HG02798 (cell line): ENCODE measurements around the gene TNNI3K.
A peak's percentile ranks its signal among the peaks of the same experiment; 100 is the strongest.

Experiments used
- ATAC-seq: cut with Tn5 transposase; IDR thresholded peaks from one replicate; pipeline ENCODE4 v1.9.1; 2021; ENCODE audit warnings: mild to moderate bottlenecking; ENCODE audit not compliant: unreplicated experiment, poor library complexity

Gene TNNI3K

GRCh38 chr1:74481607-74482006, 246.4 kb downstream of the TNNI3K start:
- ATAC-seq, result no peak

DNA sequence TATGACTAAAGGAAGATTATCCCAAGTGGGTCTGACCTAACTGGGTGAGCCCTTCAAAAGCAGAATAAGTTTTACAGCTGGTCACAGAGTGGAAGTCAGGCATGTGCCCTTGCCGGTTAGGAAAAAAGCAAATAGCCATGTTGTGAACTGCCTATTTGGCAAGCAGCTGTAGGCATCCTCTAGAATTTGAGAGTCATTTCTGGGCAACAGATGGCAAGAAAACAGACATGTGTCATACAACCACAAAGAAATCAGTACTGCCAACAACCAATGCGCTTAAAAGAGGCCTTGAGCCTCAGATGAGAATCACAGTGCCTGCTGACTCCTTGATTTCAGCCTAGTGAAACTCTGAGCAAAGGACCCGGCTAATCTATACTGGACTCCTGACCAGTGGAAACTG, 250.4 kb downstream of the TNNI3K start:
- ATAC-seq, result no peak

- no peak for ATAC-seq
Measured at GRCh38 chr1:74486036-74486435, 250.8 kb downstream of the TNNI3K start.

- no peak for ATAC-seq
Measured at GRCh38 chr1:74496669-74497068, 261.5 kb downstream of the TNNI3K start.

DNA sequence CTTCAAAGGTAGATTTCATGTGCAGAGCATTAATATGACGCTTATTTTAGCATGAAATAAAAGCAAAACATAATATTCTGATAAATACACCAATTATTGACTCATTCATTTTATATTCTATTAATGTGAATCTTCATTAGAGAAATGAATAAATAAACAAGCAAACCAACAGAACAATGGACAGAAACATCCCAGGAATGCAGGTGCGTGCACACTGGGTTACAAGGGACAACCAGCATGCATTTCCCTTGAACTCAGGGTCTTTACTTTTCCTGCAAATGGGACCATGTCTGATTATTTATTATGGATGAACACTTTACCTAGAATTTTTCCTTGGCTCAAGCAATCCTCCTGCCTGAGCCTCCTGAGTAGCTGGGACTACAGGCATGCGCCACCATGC, 263.7 kb downstream of the TNNI3K start:
- ATAC-seq, result no peak

DNA sequence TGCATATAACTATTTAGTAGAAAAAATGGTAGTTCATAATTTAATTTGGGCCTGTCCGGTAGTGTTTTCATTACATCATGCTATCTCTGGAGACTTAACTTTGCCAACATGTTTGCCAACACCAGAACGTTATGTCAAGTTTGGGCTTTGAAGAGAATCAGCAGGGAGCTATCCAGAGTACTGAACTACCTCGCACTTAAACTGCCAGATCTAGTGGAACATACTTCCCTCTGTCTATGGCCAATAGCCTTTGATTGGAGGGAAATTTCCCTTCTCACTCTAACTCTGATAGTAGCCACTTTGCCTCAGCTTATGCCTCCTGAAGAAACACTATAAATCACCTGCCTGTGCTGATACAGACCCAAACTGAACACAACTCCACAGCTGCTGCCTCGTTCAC, 267.2 kb downstream of the TNNI3K start:
- no peak for ATAC-seq

DNA sequence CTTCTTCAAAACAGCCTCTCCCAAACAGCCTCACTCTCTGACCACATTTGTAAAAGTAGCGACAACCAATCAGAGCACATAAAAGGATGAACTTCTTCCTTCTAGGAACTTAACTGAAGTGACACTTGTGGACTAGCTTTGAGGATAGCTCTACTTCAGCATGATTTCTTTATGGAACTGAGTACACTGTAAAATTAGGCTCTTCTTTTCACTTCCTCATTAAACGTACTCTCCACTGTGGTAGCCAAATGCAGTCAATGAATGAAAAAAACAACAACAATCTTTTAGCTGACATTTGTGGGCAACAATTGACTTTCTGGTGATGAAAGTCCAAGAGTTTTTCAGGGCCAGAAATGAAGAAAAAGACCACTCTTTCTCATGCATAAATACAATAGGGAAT, 267.7 kb downstream of the TNNI3K start:
- no peak for ATAC-seq

GRCh38 chr1:74504125-74504932, 269.1 kb downstream of the TNNI3K start:
- peak; percentile 96 for ATAC-seq

DNA sequence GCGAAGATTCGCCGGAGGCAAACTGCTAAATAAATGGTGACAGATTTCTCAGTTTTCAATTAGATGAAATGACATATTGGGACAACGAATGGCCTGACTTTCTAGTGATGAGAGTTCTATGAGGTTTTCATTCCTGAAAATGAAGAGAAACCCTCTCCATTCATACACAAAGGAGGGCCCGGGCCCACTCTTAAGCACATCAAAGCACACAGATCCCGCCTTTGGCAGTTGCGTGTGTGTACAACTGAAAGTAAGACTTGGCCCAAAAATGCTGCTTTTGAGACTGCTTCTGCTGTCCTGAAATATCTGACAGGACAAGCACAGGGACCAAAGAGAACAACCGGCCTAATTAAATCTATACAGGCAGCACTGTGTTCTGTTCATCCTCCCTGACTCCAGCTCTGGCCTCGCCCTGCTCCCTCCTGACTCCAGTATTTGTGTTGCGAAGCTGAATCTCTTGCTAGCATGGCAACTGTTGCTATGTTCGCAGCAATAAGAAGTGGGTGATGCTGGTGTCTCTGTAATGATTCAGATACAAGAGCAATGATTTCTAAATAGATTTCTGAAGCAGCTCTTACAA, 269.8 kb downstream of the TNNI3K start:
- ATAC-seq, result no peak

DNA sequence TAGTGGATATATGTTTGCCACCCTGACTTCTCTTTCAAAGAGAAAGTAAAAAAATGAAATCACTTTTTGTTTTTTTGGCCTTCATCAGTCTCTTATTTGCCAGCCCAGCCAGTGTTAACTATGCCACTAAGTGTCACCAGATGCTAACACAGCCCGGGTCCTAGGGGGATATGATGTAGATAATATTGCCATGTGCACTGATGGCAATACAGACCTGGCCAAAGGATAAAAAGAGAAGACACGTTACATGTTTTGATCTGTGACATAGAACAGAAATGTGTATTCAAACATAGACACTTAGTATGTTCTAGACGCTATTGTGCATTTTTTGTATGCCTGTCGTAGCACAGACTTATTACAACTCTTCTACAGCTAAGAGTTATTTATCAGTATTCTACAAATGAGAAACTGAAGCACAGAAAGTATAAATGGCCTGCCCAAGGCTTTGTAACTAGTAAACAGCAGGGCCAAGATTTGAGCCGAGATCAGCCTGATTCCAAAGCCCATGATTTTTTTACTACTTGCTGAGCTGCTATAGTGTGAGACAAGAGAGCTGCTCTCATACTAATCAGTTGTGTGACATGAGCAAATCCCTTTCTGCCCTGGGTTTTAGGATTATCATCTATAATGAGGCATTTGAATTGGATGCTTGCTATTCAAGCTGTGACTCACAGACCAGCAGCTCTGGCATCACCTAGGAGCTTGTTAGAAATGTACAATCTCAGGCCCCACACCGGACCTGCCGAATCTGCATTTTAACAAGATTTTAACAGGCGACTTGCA, 270.9 kb downstream of the TNNI3K start:
- no peak for ATAC-seq

DNA sequence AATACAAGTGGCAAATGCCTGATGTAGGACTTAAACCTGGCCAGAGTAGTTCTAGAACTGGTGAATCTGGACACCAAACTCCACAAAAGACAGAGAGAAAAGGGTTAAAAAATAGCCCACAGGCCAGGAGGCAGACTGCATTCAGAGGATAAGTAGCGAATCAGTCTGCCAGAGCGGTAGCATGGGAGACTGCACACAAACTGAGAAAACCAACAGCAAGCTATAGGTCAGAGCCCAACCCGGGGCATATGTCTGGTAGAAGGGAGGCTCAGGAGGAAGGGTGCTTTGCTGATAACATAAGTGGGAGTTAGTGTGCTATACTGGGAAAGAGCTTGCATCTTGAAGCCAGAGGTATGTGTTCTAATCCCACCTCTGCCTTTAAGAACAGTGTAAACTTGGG, 273.3 kb downstream of the TNNI3K start:
- ATAC-seq, result no peak

DNA sequence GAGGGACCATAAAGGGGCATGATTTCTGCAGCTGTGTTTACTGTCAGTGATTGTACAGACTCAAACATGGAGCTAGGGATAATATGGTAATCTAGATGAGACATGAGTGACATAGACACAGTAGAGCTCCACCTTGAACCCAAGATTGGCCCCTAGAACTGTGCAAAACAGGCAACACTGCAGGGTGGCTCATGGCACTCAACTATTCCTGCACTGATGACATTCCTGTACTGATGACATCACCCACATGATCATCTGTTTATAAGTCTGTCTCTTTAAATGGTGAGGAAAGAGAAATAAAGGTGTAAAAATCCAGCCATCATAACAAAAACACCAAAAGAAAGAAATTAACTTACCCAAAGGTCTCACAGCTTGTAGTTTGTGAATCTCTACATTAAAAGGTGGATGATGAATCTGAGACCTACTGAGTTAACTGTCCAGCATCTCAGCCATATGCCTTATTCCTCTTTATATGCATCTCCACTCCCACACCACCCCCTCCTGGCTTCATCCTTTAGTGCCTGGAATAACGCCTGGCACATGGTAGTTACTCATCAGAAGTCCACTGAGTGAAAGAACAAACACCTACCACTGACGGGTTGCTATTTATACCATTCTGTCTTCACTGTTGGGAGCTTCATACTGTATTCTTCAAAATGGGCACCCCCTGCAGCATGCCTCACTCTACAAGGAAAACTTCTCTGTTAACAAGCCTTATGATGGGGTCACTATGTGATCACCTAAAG, 277.2 kb downstream of the TNNI3K start, which contains the start of gene LRRC53:
TSS of gene LRRC53 (minus strand) at position 442 of the 746 bp plus-strand sequence. CDS start 29,262 bp downstream, outside the sequence.
- no peak for ATAC-seq

DNA sequence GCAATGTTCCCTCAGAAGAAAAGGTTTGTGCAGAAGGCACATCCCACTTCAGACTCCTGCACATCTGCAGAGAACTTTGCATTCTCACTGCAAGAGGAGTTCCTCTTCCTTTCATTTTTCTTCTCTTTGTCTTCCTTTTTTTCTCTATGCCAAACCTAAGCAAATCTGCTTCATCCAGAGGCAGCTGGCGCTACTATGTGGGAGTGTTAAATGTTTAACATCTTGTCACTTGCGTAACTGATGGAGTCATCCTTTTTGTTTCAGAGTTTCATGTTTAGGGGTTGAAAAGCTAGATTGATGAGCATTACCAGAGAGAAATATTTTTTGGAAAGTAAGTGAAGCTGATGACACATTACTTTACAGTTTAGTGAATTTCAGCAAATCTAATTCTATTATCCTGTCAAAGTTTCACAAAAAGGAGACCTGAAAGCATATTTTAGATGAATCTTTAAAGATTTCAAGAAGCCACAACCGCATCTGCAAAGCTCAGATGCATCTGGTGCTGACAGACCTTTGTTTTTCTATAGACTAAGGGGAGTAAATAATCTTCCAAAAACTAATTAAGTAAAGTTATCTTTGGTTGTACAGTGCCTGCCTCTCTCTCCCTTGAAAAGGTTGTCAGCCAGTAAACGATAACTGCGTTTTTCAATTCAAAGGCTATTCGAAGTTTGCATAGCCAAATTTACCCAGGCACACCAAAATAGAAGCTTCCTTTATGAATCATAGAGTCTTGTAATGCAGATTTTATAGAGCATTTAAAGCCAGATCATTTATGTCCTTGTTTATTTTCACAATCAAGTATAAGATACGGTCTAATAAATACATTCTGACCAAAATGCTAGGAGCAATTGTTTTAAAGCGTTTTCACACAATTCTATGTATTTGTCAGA, 278.5 kb downstream of the TNNI3K start:
- no peak for ATAC-seq

DNA sequence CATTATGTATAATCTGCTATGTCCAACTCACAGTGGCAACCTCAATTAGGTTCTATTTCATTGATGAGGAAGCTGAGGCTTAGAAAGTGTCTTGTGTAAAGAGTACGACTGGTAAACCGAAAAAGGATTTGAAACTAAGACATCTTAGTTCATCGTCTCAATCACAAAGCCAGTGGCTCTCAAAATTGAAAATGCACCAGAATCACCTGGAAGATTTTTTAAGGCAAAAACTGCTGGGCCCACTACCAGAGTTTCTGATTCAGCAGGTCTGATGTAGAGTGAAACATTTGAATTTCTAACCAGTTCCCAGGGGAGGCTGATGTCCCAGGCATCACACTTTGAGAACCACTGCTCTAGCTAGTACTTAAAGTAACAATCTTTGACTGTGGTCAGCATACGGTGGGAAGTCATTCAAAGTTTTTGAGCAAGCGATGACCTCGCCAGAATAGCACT, 282.4 kb downstream of the TNNI3K start:
- ATAC-seq, result peak; percentile 84

DNA sequence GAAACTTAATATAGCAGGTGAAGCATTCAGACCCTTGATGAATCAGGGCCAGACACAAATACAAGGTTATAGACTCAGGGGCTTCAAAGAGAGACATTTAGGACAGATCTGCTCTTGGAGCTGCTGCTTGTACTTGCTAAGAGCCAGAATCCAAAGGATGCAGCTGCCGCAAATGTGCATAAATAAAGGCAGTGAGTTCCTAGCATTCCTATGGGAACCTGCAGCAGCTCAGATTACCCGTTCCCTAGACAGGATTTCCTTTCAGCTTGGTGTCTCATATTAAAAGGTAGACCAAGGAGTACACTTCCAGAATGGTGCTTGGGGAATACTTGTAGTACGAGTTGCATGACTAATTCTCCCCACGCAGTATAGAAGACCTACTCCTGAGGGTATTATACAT, 287.0 kb downstream of the TNNI3K start:
- ATAC-seq, result no peak

DNA sequence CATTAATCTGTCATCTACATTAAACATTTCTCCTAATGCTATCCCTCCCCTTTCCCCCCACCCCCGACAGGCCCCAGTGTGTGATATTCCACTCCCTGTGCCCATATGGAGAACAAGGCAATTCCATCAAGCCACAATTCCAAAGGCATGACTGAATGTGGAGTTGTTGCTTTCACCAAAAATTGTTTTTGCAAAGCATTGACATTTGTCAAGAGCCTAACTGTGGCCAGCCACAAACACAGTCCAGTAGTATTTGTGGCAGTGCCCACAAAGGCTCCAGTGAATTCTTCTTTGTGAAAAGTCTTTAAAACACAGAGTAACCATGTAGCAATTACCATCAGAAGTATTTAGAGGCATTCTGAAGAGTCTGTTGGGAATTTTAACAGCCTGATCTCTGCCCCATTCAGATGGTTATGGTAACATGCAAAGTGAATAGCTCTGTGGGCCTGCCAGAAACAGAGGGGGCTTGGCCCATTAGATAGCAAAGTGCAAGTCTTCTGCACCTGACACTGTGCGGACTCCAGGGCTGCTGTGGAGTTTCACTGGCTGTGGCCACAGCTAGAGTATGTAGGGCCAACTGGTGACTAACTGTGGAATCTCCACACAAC, 288.8 kb downstream of the TNNI3K start:
- ATAC-seq, result no peak

DNA sequence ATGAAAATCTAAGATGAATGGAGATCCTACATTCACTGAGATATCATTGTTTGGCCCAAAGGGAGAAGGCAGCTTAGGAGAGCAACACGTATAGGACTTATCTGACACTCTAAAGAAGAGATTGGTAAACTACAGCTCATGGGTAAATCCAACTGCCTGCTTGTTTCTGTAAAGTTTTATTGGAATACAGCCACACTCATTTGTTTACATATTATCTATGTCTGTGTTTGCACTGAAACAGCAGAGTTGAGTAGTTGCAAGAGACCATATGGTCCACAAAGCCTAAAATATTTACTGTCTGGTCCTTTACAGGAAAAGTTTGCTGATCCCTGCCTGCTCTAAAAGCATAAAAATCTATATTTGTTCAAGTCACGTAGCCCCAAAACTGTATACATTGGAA, 291.5 kb downstream of the TNNI3K start:
- no peak for ATAC-seq

DNA sequence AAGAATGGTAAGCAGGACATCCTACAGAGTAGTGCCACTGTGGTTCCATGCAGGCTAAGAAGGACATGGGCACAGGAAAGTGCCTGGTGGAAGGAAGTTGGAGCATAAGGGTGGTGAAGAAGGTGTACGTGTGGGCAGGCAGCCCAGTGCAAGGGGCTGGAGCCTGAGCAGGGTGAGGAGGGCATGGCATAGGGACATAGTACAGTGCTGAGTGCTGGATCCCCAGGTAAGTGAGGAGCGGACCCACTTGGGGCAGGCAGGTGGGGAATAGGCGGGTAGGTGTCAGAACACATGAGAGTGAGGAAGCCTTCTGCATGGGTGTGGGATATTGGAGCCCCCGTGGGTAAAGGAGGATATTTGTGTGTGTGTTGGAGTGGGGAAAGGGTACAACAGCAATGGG, 292.9 kb downstream of the TNNI3K start:
- ATAC-seq, result no peak

DNA sequence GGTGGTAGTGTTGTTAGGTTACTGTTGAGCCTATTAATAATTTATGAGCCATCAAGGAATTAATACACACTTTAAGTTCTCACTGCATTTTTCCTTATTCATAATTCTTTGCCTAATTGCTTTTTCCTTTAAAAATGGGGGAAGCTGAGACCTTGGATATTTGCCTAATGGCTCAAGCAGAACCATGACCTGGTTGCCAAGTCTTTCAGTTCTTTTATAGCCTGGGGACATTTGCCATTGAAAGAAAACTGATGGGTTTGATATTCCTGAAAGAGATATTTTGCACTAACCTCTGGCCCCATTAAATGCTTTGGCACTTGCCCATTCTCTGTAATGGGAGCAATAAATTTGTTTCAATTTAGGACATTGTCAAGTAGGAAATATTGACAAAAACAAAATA, 295.7 kb downstream of the TNNI3K start:
- no peak for ATAC-seq
